BLaER1 treated with 17β-estradiol and CSF1 and Interleukin-3, amounts not matched to agents 10 nM and 100 nM (cell line): ENCODE measurements around the gene TTPAL.

Experiments
- H3K27ac ChIP-seq, 11 experiments: shearing (Covaris generic); formaldehyde crosslinking; 2 replicates each; pipeline ENCODE4 v1.8.1; 2022
- H3K27me3 ChIP-seq, 11 experiments: shearing (Covaris generic); formaldehyde crosslinking; 2 replicates each; pipeline ENCODE4 v1.8.1; 2022
- H3K36me3 ChIP-seq, 11 experiments: shearing (Covaris generic); formaldehyde crosslinking; 2 replicates each; pipeline ENCODE4 v1.8.1; 2022
- H3K4me1 ChIP-seq, 10 experiments: shearing (Covaris generic); formaldehyde crosslinking; 2 replicates each; pipeline ENCODE4 v1.8.1; 2022
- H3K4me2 ChIP-seq, 11 experiments: shearing (Covaris generic); formaldehyde crosslinking; 2 replicates each; pipeline ENCODE4 v1.8.1; 2022
- H3K4me3 ChIP-seq, 10 experiments: shearing (Covaris generic); formaldehyde crosslinking; 2 replicates each; pipeline ENCODE4 v1.8.1; 2022
- H3K9ac ChIP-seq, 11 experiments: shearing (Covaris generic); formaldehyde crosslinking; 2 replicates each; pipeline ENCODE4 v1.8.1; 2022
- H3K9me3 ChIP-seq, 11 experiments: shearing (Covaris generic); formaldehyde crosslinking; replicated peaks in 1 of 11; 2 replicates each; pipeline ENCODE4 v1.8.1; 2022
- H4K20me1 ChIP-seq, 11 experiments: shearing (Covaris generic); formaldehyde crosslinking; 2 replicates each; pipeline ENCODE4 v1.8.1; 2022
- Cebpa-rat ChIP-seq, 11 experiments: shearing (Covaris generic); IDR thresholded peaks; 2 replicates each; pipeline ENCODE4 v1.8.1; 2022

The TTPAL gene

GRCh38 chr20:44528309-44528708, 52.6 kb downstream of the TTPAL start:
- Histone ChIP-seq H3K4me3 (no peak overlapping the region), H3K9me3 (0 out of 22 replicates have a peak, but pooled peaks cover 0 to 5% (median 0%) of the 10 kb centered on the region in 11 experiments), H4K20me1 (no peaks in the 10 kb centered on the region), H3K4me2 (no peak overlapping the region), H3K36me3 (no peaks in the 10 kb centered on the region), H3K9ac (no peak overlapping the region), H3K4me1 (peaks cover 4 to 24% (median 12%) of the 10 kb centered on the region in 10 experiments; a peak in 17 of 20 replicates), H3K27ac (no peak overlapping the region), H3K27me3 (peaks cover 20 to 33% (median 26%) of the 10 kb centered on the region in 11 experiments)
- no peak for TF ChIP-seq Cebpa-rat (IDR thresholded peaks at IDR 0.05)

DNA sequence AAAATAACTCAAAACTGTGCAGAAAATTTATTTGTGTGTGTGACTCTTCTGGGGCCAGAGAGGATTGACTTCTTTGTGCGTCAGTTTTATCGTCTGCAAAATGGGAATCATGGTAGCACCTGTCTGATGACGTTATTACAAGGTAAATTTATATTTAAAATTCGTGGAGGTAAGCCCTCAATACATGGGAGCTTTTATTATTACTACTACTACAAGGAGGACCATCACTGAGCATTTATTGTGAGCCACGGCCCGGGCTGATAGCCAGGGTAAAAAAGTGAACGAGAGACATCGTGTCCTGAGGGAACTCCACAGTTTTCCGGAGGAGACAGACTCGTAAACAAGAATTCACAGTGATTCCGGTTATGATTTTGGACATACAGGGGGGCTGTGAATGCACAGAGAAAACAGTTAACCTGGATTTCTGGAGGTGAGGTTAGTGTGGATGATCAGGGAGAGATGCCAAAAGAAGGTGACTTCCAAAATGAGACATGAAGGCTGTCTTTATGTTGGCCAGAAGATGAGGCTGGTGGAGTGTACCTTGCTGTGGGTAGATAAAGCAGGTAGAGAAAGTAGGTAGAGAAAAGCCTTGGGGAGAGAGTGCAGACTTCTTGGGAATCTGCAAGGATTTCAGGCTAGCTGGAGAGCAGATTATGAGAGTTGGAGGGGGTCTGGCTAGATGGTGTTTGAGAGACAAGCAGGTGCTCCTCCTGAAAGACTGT, 56.7 kb downstream of the TTPAL start:
- H3K4me1 ChIP-seq: peaks cover 11 to 30% (median 17%) of the 10 kb centered on the region in 10 experiments; a peak in 18 of 20 replicates
- no peaks in the 10 kb centered on the region for H4K20me1 ChIP-seq
- peak overlapping the region; percentile 61 to 84 (median 79); a peak in 21 of 22 replicates for H3K9ac ChIP-seq
- peak overlapping the region; percentile 63 to 79 (median 67) for H3K4me3 ChIP-seq
- H3K4me2 ChIP-seq: peak overlapping the region; percentile 80 to 95 (median 89)
- no peak for TF ChIP-seq Cebpa-rat (IDR thresholded peaks at IDR 0.05)
- no peaks in the 10 kb centered on the region for H3K36me3 ChIP-seq
- H3K27ac ChIP-seq: peak overlapping the region in 8 of 11 experiments; percentile 53 to 72 (median 62); a peak in 12 of 22 replicates
- peaks cover 20 to 51% (median 26%) of the 10 kb centered on the region in 11 experiments for H3K27me3 ChIP-seq
- H3K9me3 ChIP-seq: no peaks in the 10 kb centered on the region

DNA sequence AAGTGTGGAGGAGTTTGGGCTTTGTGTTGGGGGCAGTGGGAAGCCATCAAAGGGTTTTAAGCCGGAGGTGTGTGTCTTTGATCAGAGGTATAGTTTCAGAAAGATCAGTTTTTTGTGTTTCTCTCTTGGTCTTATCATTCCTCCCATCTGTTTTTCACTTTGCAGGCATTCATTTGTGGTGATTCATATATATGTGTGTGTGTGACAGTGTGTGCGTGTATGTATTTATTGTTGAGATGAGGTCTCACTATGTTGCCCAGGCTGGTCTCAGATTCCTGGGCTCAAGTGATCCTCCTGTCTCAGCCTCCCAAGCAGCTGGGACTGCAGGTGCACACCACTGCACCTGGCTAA, 57.3 kb downstream of the TTPAL start:
- Histone ChIP-seq H3K4me3 (no peak overlapping the region), H4K20me1 (no peaks in the 10 kb centered on the region), H3K36me3 (no peaks in the 10 kb centered on the region), H3K4me2 (peak overlapping the region in 5 of 11 experiments; percentile 80 to 95 (median 91); a peak in 6 of 22 replicates), H3K4me1 (peaks cover 11 to 30% (median 17%) of the 10 kb centered on the region in 10 experiments; a peak in 18 of 20 replicates), H3K9ac (no peak overlapping the region), H3K27me3 (peaks cover 20 to 52% (median 26%) of the 10 kb centered on the region in 11 experiments), H3K9me3 (no peaks in the 10 kb centered on the region), H3K27ac (no peak overlapping the region)
- TF ChIP-seq Cebpa-rat (IDR thresholded peaks at IDR 0.05): no peak

GRCh38 chr20:44533928-44534327, 58.3 kb downstream of the TTPAL start:
- Histone ChIP-seq H3K27me3 (peaks cover 20 to 58% (median 26%) of the 10 kb centered on the region in 11 experiments), H3K36me3 (no peaks in the 10 kb centered on the region), H3K27ac (no peak overlapping the region), H3K4me3 (no peak overlapping the region), H3K9me3 (no peaks in the 10 kb centered on the region), H4K20me1 (no peaks in the 10 kb centered on the region), H3K4me2 (no peak overlapping the region), H3K4me1 (peaks cover 11 to 30% (median 17%) of the 10 kb centered on the region in 10 experiments; a peak in 18 of 20 replicates), H3K9ac (no peak overlapping the region)
- no peak for TF ChIP-seq Cebpa-rat (IDR thresholded peaks at IDR 0.05)

DNA sequence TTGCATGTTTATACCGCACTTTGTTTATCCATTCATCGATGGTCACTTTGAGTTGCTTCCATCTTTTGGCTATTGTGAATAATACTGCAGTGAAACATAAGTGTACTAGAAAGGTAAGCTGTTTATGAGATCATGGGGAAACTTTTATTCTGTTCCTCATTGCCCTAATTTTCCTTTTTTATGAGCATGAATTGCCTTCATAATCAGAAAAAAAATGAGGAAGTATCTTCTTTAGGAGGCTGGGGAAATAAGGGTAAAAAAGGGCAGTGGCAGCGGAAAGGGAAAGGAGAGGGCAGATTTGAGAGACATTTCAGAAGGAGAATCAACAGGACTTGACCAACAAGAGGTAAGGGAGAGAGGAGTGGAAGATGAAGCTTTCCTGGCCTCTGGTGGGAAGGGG, 60.5 kb downstream of the TTPAL start:
- H4K20me1 ChIP-seq: no peaks in the 10 kb centered on the region
- H3K4me1 ChIP-seq: peaks cover 10 to 33% (median 17%) of the 10 kb centered on the region in 10 experiments; a peak in 19 of 20 replicates
- no peak overlapping the region for H3K4me3 ChIP-seq
- H3K36me3 ChIP-seq: no peaks in the 10 kb centered on the region
- peak overlapping the region in 3 of 11 experiments; percentile 24 to 37 (median 24); a peak in 1 of 22 replicates for H3K9ac ChIP-seq
- no peaks in the 10 kb centered on the region for H3K9me3 ChIP-seq
- peak overlapping the region in 5 of 11 experiments; percentile 9 to 50 (median 43); a peak in 6 of 22 replicates for H3K27ac ChIP-seq
- peak overlapping the region in 7 of 11 experiments; percentile 10 to 76 (median 57); a peak in 11 of 22 replicates for H3K4me2 ChIP-seq
- peaks cover 20 to 50% (median 22%) of the 10 kb centered on the region in 11 experiments for H3K27me3 ChIP-seq
- no peak for TF ChIP-seq Cebpa-rat (IDR thresholded peaks at IDR 0.05)

DNA sequence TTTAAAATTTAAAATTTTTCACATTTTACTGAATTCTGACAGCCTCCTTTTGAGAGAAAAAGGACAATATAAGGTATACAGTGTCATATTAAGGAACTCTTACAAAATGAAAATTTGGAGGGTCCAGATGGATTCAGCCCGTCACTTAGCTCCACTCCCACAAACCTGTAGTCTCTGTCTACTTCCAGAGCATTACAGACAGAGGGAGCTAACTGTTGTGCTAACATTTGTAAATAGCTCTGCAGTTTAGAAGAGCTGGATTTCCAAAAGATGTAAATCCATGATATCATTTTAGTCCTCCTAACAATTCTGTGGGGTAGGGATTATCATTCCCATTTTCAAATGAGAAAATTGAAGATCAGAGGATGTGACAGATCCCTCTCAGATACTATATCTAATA, 62.3 kb downstream of the TTPAL start:
- no peak for TF ChIP-seq Cebpa-rat (IDR thresholded peaks at IDR 0.05)
- Histone ChIP-seq H3K9me3 (no peaks in the 10 kb centered on the region), H3K9ac (no peak overlapping the region), H3K36me3 (no peaks in the 10 kb centered on the region), H3K4me3 (no peak overlapping the region), H3K27me3 (peaks cover 2 to 32% (median 4%) of the 10 kb centered on the region in 11 experiments; a peak in 19 of 22 replicates), H3K4me1 (peaks cover 0 to 33% (median 13%) of the 10 kb centered on the region in 10 experiments; a peak in 13 of 20 replicates), H3K27ac (no peak overlapping the region), H4K20me1 (no peaks in the 10 kb centered on the region), H3K4me2 (no peak overlapping the region)

DNA sequence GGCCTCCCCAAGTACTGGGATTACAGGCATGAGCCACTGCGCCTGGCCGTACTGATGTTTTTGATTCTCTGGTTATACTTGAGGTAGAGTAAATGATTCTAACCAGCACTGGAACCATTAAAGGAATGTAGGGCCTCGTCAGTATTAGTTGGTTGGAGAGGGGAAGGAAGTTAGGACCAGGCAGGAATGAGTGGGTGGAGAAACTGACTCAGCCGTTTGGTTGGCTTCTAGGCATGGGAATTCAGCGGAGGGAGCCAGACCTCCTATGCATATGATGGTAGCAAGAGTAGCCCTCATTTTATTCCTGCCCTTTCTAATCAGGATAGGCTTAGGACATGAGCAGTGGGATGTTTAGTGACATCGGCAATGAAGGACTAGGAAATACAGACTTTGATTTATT, 65.2 kb downstream of the TTPAL start:
- no peaks in the 10 kb centered on the region for H3K9me3 ChIP-seq
- TF ChIP-seq Cebpa-rat (IDR thresholded peaks at IDR 0.05): no peak
- no peak overlapping the region for H3K9ac ChIP-seq
- no peaks in the 10 kb centered on the region for H3K36me3 ChIP-seq
- no peak overlapping the region for H3K27ac ChIP-seq
- H3K27me3 ChIP-seq: peaks cover 0 to 14% (median 0%) of the 10 kb centered on the region in 11 experiments; a peak in 3 of 22 replicates
- peak overlapping the region in 6 of 11 experiments; percentile 14 to 72 (median 40); a peak in 10 of 22 replicates for H3K4me2 ChIP-seq
- peaks cover 0 to 37% (median 13%) of the 10 kb centered on the region in 10 experiments; a peak in 13 of 20 replicates for H3K4me1 ChIP-seq
- no peaks in the 10 kb centered on the region for H4K20me1 ChIP-seq
- no peak overlapping the region for H3K4me3 ChIP-seq

DNA sequence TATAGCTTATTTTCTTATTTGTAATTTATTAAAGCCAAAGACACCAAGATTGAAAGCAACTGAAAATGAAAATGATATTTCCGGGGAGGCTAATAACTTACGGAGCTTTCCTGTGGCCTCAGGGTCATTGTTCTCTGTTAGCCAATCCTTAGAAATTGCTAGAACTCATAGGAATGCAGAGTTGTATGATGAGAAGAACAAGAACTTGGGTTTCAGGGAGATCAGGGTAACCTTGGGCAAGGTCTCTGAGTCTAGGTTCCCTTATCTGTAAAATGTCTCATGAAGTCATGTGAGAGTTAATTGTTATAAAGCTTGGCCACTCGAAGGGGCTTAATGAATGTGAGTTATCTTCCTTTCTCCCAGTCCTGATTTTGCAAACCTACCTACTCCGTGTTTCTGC, 66.3 kb downstream of the TTPAL start:
- H3K27ac ChIP-seq: no peak overlapping the region
- no peaks in the 10 kb centered on the region for H3K36me3 ChIP-seq
- TF ChIP-seq Cebpa-rat (IDR thresholded peaks at IDR 0.05): no peak
- no peaks in the 10 kb centered on the region for H4K20me1 ChIP-seq
- no peak overlapping the region for H3K9ac ChIP-seq
- peaks cover 0 to 26% (median 6%) of the 10 kb centered on the region in 10 experiments; a peak in 12 of 20 replicates for H3K4me1 ChIP-seq
- H3K9me3 ChIP-seq: no peaks in the 10 kb centered on the region
- H3K27me3 ChIP-seq: peaks cover 0 to 15% (median 0%) of the 10 kb centered on the region in 11 experiments; a peak in 3 of 22 replicates
- no peak overlapping the region for H3K4me2 ChIP-seq
- H3K4me3 ChIP-seq: no peak overlapping the region

- Histone ChIP-seq H3K4me2 (peak overlapping the region in 2 of 11 experiments; percentile 6 to 21; a peak in 1 of 22 replicates), H3K27me3 (peaks cover 0 to 14% (median 0%) of the 10 kb centered on the region in 11 experiments; a peak in 3 of 22 replicates), H3K36me3 (no peaks in the 10 kb centered on the region), H3K9me3 (no peaks in the 10 kb centered on the region), H3K4me1 (peaks cover 0 to 24% (median 6%) of the 10 kb centered on the region in 10 experiments; a peak in 12 of 20 replicates), H3K4me3 (no peak overlapping the region), H3K9ac (no peak overlapping the region), H4K20me1 (no peaks in the 10 kb centered on the region), H3K27ac (no peak overlapping the region)
- TF ChIP-seq Cebpa-rat (IDR thresholded peaks at IDR 0.05): no peak
Observed at GRCh38 chr20:44542890-44543289, 67.2 kb downstream of the TTPAL start.
